ENCODE measurements around the gene CD200. TPM values are rescaled to one million over a fixed set of nuclear protein-coding genes. Genes with fewer than 3 reads are reported as not detected.
A peak's percentile ranks its signal among the peaks of the same experiment; 100 is the strongest.

CD200 gene
- total and polyA plus RNA-seq, 2 experiments from 2014 or later, result 51.9 to 65.0 TPM

GRCh38 chr3:112376992-112377391, 44.0 kb downstream of the CD200 start (continued):
- TF ChIP-seq ZNF462 (CRISPR knock-in tag; IDR thresholded peaks at IDR 0.05) (no peak), STAT1 (IDR thresholded peaks at IDR 0.05; ENCODE audit: unreplicated experiment) (no peak)

GRCh38 chr3:112377568-112378071, 44.7 kb downstream of the CD200 start:
- Histone ChIP-seq H2AFZ (no peak overlapping the region), H3K4me2 (peak overlapping the region; percentile 5; the same call in 1 of the 2 replicates), H3F3A (replicated peaks; ENCODE audit: low read depth) (no peaks in the 10 kb centered on the region), H3K4me1 (ENCODE audit: insufficient read depth) (peaks cover 24% of the 10 kb centered on the region), H3K27me3 (ENCODE audit: insufficient read depth) (no peaks in the 10 kb centered on the region), H4K20me1 (replicated peaks; ENCODE audit: insufficient read depth) (no peaks in the 10 kb centered on the region), H3K36me3 (ENCODE audit: insufficient read depth) (no peaks in the 10 kb centered on the region), H3K4me3 (no peak overlapping the region), H3K79me2 (replicated peaks; ENCODE audit: insufficient read depth) (no peaks in the 10 kb centered on the region), H3K9me2 (ENCODE audit: insufficient read depth) (peaks cover 15% of the 10 kb centered on the region), H3K27ac (ENCODE audit: low read depth) (no peak overlapping the region)
- no peak overlapping the region for H3K27ac Mint-ChIP-seq
- no peaks in the 10 kb centered on the region for H3K27me3 Mint-ChIP-seq (ENCODE audit: insufficient read depth, low read depth, poor library complexity)
- no peaks in the 10 kb centered on the region for H3K36me3 Mint-ChIP-seq (ENCODE audit: low read depth)
- ATAC-seq (peak; percentile 50; the same call in 2 of the 3 replicates), DNase-seq (ENCODE audit: low spot score) (peak; percentile 38)
- no peak overlapping the region for H3K4me3 Mint-ChIP-seq
- H3K4me1 Mint-ChIP-seq, result peaks cover 23% of the 10 kb centered on the region
- no peaks in the 10 kb centered on the region for H3K9me3 Mint-ChIP-seq
- TF ChIP-seq ETS1 (IDR thresholded peaks at IDR 0.05) (no peak), STAT1 (IDR thresholded peaks at IDR 0.05; ENCODE audit: unreplicated experiment) (no peak), NANOG (IDR thresholded peaks at IDR 0.05; ENCODE audit: borderline replicate concordance) (no peak), EZH2phosphoT487 (IDR thresholded peaks at IDR 0.05; ENCODE audit: unreplicated experiment) (no peak), EZH2 (IDR thresholded peaks at IDR 0.05; ENCODE audit: low read depth, unreplicated experiment) (no peak)
- TF ChIP-seq, protein P1, sequence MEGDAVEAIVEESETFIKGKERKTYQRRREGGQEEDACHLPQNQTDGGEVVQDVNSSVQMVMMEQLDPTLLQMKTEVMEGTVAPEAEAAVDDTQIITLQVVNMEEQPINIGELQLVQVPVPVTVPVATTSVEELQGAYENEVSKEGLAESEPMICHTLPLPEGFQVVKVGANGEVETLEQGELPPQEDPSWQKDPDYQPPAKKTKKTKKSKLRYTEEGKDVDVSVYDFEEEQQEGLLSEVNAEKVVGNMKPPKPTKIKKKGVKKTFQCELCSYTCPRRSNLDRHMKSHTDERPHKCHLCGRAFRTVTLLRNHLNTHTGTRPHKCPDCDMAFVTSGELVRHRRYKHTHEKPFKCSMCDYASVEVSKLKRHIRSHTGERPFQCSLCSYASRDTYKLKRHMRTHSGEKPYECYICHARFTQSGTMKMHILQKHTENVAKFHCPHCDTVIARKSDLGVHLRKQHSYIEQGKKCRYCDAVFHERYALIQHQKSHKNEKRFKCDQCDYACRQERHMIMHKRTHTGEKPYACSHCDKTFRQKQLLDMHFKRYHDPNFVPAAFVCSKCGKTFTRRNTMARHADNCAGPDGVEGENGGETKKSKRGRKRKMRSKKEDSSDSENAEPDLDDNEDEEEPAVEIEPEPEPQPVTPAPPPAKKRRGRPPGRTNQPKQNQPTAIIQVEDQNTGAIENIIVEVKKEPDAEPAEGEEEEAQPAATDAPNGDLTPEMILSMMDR (conservative IDR thresholded peaks at IDR 0.05; ENCODE audit: low read depth in 2 of 2), result no peak
